ENCODE results near the gene KMT2B.

Gene KMT2B

GRCh38 chr19:35743640-35744429 lies 26.0 kb downstream of the KMT2B start:
- no peak overlapping the region for H3K4me3 ChIP-seq (ENCODE audit: low read depth, low read length)
- no peak for TF ChIP-seq CTCF (IDR thresholded peaks at IDR 0.05; ENCODE audit: borderline replicate concordance, insufficient read depth, low read depth, low read length)

- peak overlapping the region; percentile 60 for H3K4me3 ChIP-seq (ENCODE audit: low read depth, low read length)
- 0 out of 2 replicates have a peak, but pooled peaks have one; percentile 2 for TF ChIP-seq CTCF (IDR thresholded peaks at IDR 0.05; ENCODE audit: borderline replicate concordance, insufficient read depth, low read depth, low read length)
Measured at GRCh38 chr19:35744430-35745327, 26.9 kb downstream of the KMT2B start.

- TF ChIP-seq CTCF (IDR thresholded peaks at IDR 0.05; ENCODE audit: borderline replicate concordance, insufficient read depth, low read depth, low read length) = no peak
- peak within 1 kb of the TSS; percentile 62 for H3K4me3 ChIP-seq (ENCODE audit: low read depth, low read length)
Measured at GRCh38 chr19:35745328-35746086, 27.7 kb downstream of the KMT2B start, which contains the start of the genes PSENEN and U2AF1L4. PSENEN (plus strand) TSS chr19:35745651; CDS start chr19:35745931, 280 bp downstream. U2AF1L4 (minus strand) TSS chr19:35745418; CDS start chr19:35745391, 27 bp downstream.

- peak overlapping the region; percentile 62 for H3K4me3 ChIP-seq (ENCODE audit: low read depth, low read length)
- no peak for TF ChIP-seq CTCF (IDR thresholded peaks at IDR 0.05; ENCODE audit: borderline replicate concordance, insufficient read depth, low read depth, low read length)
Measured at GRCh38 chr19:35746087-35746462, 28.3 kb downstream of the KMT2B start.

- no peak overlapping the region for H3K4me3 ChIP-seq (ENCODE audit: low read depth, low read length)
- TF ChIP-seq CTCF (IDR thresholded peaks at IDR 0.05; ENCODE audit: borderline replicate concordance, insufficient read depth, low read depth, low read length) = no peak
Measured at GRCh38 chr19:35746531-35746930, 28.7 kb downstream of the KMT2B start.

- TF ChIP-seq CTCF (IDR thresholded peaks at IDR 0.05; ENCODE audit: borderline replicate concordance, insufficient read depth, low read depth, low read length) = no peak
Measured at GRCh38 chr19:35748106-35749020, 30.6 kb downstream of the KMT2B start, which contains the start of gene LIN37. LIN37 (plus strand) TSS chr19:35748576; CDS start chr19:35748725, 149 bp downstream.

More at GRCh38 chr19:35748106-35749020, 30.6 kb downstream of the KMT2B start, which contains the start of gene LIN37:
- peak within 1 kb of the TSS; percentile 96 for H3K4me3 ChIP-seq (ENCODE audit: low read depth, low read length)
